CD4-positive, alpha-beta T cell treated with Interleukin-17A for 1 hour (primary cell): ENCODE data around the gene OVAAL.

Experiments used
- DNase-seq: peaks from one replicate; pipeline ENCODE4 v3.0.0-alpha.2; 2020

OVAAL gene

DNA sequence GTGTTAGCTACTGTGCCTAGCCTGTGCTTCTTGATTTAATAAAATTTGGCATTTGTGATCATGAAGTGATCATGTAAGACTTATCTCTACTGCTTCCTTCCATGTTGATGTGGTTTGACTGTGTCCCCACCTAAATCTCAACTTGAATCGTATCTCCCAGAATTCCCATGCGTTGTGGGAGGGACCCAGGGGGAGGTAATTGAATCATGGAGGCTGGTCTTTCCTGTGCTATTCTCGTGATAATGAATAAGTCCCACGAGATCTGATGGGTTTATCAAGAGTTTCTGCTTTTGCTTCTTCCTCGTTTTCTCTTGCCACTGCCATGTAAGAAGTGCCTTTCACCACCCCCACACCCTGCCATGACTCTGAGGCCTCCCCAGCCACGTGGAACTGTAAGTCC lies at the start of gene OVAAL:
TSS of gene OVAAL (plus strand) at position 301 of the 400 bp plus-strand sequence.
- no peak for DNase-seq

DNA sequence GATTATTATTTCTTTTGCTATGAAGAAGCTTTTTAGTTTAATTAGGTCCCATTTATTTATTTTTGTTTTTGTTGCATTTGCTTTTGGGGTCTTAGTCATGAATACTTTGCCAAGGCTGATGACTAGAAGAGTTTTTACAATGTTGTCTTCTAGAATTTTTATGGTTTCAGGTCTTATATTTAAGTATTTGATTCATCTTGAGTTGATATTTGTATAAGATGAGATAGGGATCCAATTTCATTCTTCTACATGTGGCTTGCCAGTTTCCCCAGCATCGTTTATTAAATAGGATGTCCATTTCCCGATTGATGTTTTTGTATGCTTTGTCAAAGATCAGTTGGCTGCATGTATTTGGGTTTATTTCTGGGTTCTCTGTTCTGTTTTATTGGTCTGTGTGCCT lies 47.9 kb upstream of the OVAAL start:
- DNase-seq: no peak

DNA sequence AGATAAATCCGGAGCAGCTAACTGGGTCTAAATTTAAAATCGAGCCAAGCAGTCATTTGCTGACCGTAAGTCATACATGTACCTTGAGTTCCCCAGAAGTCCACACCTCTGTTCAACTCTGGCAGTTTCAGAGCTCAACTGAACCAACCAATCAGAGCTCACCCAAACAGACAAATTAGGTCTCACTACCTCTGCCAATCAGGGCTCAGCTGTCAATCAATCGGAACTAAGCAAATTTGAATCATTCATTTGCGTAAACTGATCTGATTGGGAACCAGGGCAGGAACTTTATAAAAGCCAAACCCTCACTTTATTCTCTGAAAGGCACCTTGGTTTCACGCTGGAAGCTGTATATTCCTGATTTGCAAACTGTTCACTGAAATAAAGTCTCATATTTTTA lies 45.2 kb upstream of the OVAAL start:
- no peak for DNase-seq

DNA sequence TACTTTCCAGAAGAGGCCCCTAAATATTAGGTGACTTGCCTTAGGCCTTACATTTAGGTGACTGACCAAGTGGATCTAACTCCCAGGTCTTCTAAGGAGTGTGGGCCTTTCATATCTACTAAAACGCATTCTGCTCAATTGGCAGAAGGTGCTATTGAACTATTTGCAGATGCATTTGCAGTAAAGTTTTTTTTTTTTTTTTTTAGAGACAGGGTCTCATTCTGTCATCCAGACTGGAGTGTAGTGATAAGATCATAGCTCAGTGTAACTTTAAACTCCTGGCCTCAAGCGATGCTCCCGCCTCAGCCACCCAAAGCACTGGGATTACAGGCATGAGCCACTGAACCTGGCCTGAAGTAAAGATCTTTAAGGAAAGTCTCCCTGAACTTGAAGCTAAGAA lies 43.4 kb upstream of the OVAAL start:
- DNase-seq: no peak

DNA sequence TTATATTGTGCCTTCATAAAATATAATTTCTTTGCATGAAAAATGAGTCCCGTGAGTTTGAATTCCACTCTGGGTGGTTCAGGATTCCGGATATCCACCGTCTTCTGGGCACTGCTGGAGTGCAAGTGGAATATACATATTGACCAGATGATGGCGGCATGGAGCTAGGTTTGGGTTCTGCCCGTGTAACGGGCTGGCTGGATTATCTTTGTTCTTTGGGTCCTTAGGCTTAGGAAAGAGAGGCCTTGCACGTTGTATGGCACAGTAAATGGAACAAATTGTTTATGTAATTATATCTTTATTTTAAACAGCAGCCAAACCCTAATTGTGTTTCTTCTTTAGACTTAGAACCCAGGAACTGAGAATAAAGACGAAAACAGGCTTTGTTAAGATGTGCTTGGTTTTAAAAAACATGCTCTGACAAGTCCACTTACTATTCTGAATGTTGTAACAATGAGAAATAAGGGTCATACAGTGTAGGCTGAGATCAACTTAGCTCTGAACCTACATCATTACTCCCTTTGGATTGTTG lies 42.8 kb upstream of the OVAAL start:
- DNase-seq: peak; percentile 68

DNA sequence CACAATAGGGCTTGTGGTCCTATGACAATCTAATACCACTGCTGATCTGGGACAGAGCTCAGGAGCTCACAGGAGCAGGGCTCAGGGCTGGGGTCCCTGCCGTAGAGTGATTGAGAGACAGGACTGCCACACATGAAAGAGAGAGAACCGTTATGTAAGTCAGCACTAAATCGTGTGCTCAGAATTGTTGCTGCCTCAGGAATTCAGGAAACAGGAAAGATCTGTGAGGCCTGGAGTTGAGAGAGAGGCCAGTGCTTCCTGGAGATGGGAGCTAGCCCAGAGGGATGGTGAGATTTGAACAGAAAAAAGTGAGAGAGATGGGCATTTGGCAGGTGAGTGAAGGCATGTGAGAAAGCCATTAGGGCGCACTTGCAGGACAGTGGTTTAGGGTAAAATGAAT lies 38.9 kb upstream of the OVAAL start:
- DNase-seq: no peak

DNA sequence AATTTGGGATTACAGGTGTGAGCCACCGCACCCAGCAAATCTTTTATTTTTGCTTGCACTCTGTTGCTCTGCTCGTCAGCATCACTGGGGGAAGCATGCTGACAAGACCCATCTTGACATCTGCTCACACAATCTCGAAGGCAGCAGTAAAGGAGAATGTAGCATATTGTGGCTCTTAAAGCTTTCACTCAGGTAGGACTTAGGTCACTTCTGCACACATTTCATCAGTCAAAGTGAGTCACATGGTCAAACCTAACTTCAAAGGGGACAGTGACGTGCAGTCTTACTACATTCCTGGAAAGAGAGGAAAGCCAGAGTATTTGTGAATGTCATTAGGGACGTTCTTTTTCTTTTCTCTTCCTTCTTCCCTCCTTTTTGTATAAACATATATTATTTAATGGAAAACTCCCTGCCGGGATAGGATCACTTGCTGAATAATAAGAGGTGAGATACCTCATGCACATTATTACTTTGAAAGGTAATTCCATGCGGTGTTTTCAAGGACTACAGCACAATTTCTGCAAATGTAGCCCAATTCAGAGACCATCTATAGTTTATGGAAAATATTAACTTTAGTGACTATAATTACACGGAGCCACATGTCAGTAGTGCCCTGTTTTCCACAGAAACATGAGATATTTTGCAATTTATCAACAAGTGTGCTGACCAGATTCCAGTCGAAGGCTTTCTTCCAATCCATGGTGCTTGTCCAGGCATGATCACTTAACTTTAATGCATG lies 37.1 kb upstream of the OVAAL start:
- DNase-seq: no peak

DNA sequence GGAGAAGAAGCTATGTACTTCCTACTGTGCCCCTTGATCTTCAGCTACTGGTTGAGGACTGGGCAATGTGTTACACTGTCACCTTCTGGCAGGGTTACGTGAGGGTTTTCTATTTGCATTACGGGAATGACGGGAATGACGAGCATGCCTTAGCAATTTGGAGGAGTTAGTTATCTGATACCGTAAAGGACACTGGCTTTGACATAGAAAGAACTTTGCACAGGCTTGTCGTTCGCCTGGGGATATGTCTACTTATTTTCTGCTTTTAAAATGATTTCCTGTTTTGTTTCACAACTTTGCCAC lies 36.6 kb upstream of the OVAAL start:
- no peak for DNase-seq

DNA sequence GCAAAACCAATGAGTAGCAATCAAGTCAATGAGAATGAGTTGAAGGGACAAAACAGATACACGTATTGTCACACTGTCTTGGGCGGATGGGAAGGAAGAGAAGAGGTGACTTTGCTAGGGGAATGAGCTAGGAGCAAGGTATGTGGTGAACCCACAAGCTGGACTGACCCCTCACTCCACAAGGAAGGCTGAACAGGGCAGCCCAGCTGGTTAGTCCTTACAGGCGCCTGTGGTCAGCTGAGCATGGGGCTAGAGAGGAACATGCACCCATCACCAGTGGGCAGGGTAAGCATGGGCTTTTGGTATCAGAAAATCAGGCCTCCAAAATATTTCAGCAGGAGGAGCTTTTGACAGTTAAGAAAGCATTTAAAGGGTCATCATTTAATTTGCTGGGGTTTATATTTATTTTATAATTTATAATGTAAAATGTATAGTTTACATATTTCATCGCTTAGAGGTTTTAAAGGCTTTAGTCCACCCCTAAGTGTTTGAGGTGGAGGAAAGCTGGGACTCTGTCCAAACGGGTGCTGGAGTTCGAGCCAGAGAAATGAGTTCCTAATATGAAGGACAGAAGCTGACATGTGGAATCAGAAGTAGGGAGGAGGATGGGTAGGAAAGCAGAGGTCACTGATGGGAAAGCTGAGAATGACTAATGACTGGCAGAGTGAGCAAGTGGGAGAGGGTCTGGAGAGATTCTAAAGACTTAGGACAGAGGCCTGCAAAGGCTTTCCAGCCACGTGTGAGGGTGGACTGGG lies 34.4 kb upstream of the OVAAL start:
- DNase-seq: no peak

DNA sequence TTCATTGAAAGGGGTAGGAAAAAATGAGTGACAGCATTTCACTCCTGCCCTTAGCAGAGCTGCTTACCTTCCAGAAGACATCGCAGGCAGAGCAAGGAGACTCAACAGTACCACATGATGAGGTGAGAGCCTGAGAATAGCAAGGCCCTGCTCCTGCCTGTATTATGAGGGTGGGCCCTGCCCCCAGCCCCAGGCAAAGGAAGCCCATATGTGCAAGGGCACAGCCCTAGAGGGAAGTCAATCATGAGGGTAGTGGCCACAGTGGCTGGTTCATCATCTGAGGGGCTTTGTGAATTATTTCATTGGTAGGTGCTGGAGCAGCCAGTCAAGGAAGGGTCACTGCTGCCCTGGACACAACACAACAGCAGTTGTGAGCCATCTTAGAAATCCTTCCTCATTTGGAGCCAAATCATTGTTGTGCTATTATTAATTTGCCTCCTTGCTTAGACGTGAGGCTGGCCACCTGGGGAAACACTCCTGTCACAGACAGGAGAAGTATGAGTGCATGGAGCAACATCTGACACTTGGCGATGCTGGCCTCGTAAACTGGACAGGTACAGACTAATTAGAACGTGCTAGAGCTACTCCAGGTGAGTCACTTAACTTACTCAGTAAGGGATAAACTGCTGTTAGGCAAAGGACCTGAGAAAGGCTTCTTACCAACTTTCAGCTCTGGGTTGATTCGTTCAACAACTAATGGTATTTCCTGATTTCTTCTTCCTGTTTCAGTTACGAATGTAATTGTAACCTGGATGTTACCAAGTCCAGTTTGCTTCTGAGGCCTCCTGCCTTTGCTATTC lies 33.6 kb upstream of the OVAAL start:
- DNase-seq: no peak

DNA sequence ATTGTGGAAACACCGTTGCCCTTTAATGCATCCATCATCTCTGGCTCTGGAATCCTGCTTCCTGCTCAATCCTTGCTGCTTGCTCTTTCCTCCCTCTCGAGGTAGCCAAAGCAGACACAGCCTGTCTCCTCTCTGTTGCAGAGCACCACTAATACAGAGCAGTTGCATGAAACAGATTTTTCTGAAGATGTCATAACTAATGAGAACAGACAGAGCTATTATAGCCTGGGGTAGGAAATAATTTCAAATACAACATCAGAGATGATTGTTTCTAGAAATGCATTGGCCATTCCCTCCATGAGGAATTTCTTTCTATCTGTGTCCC lies 33.1 kb upstream of the OVAAL start:
- no peak for DNase-seq

DNA sequence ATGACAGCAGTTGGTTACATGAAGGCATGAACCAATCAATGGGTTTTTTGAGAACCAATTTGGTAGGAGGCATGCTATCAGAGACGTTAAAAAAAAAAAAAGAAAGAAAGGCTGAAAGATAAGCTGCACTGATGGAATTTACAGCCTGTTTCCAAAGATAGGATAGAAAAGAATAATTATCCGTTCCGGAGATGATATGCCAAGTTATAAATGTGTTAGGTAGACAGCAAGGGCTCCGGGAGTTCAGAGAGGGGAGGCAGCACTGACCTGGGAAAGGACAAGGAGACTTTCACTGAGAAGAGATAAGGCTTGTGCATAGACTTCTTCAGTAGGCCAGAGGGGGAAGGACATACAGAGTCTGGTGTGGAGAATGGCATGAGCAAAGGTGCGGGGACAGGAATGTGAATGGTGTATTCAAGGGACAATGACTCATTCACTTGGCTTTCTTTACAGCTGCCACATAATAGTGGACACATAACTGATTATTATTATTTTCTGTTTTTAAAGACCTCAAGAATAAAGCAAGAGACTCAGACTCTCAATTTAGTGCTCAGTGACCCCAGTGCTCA lies 31.6 kb upstream of the OVAAL start:
- DNase-seq: no peak

- no peak for DNase-seq
Measured at GRCh38 chr1:180528868-180529470, 29.8 kb upstream of the OVAAL start.

DNA sequence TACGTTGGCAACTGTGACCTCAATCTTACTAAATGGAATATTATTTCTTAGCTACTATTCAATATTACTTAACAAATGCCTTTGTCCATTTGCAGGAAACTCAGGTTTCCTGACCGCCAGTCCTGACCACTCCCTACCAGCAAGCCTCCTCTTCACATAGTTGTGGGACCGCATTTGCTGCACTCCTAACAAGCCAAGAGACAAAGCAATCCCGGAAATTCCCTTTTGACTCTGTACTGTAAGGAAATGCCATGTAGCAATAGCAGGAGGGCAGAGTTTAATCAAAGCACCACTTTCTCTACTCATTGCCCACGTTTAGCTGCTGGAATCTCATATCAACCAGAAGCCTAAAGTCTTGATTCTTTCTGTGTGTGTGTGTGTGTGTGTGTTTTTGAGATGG lies 28.3 kb upstream of the OVAAL start:
- no peak for DNase-seq

DNA sequence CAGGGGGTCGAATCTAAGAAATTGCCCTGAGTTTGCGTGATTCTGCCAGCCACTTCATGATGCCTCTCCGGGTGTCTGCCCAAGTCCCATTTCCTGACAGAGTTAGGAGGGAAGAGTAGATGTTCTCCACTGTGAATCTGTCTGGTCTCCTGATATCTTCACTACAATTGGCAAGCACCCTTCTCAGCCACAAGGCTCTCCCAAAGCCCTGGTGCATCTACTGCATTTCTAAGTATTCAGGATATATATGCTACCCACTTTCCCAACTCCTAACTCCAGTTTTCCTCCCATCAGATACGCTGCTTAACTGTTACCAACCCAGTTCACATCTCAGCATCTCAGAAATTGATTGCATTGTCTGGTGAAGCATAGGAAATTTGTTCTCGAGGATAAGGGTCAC lies 25.9 kb upstream of the OVAAL start:
- DNase-seq: no peak

DNA sequence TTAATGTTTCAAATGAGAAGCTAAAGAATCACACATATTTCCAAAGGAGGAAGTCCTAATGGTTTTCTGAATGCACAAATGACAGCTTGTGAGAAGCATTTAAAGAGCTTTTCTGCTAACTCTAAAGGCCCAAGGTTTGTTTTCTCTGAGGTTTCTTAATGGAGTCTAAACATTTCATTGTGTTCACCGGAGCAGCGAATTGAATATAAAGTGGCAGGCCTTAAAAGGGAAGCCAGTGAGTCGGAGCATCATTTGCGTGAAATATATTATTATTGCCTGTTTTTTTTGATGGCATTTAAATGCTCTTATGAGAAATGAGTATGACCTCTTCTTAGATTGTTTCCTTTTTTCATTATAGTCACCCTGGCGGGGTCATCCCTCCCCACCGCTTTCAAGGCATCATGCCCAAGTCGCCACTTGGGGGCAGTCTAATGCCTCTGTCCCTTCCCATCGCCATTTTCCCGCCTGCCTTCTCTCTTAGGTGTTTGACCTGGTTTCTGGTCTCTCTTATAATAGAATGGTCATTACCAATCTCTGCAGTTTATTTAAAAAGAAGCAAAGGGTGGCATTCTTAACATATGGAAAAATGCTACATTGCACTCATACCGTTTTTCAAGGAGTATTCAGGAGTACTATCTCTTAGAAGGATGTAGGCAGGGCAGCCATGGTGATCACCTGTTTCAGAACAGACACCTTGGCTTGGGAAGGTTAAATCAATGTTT lies 25.3 kb upstream of the OVAAL start:
- DNase-seq: peak; percentile 55

DNA sequence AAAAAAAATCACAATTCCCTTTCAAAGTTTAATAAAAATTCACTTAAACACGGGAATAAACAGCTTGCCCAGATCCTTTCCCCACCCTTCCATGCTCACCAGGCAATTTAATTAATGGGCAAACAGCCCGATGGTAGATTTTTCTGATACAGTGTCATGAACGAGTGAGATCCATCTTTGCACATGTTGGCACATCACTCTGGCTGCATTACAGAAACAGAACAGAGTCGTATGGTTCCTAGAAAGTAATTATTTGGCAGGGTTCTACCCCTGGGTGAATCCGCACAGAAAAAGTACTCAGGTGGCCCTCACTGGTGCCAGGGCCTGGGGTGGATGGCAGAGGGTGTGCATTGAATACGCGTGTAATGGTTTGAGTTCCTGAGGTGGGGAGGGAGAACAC lies 24.6 kb upstream of the OVAAL start:
- no peak for DNase-seq

- DNase-seq: no peak
Measured at GRCh38 chr1:180535418-180535999, 23.3 kb upstream of the OVAAL start.

GRCh38 chr1:180536821-180537372 lies 21.9 kb upstream of the OVAAL start:
- DNase-seq: no peak

GRCh38 chr1:180539136-180539535 lies 19.6 kb upstream of the OVAAL start:
- DNase-seq: no peak

DNA sequence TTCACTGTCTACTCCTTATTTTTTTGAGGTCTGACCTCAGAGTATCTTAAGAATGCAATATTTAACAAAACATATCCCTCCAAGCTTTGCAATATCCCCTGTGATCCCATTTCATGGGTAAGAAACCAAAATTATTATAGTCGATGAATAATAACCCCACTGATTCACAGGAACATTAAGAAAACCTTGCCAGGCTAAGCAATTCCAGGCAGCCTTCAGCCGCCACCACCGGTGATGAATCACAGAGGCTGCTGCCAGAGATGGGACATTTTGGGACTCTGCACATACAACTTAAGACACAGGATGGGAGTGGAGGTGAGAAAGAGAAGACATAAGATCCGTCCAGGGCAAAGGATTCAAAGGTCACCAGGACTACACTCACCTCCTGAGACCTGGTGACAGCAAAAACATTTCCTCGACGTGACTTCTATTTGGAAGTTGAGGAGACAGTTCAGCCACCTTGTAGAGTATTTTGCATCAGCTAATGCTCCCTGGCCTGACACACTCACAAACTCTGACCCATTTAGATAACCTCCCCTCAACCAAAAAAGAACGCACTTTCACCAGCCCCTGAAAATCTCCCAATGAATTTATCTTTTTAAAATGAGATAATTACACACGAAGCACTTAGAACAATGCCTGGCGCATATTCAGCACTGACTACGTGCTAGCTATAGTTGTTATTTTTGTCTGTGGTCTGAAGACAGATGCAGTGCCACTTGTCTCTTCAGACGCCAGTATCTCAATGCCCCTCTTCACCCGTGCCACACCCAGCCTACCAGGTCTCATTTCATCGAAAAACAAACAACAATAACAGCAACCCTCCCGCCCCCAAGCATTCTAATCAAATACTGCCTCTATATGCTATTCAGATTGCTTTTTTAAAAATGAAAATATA lies 17.8 kb upstream of the OVAAL start:
- DNase-seq: no peak
